GM19240 (cell line): Measurements from ENCODE around the gene ZNF37A.
A peak's percentile ranks its signal among the peaks of the same experiment; 100 is the strongest.
"Not testable (repeated sequence)": the region's sequence is repeated elsewhere in the genome, so short reads cannot be mapped to it uniquely, and the experiment has no call there.

Experiments
- DNase-seq: peaks from one replicate; pipeline ENCODE4 v3.0.0; 2011; ENCODE audit warnings: low spot score; ENCODE audit not compliant: insufficient read length

The ZNF37A gene

DNA sequence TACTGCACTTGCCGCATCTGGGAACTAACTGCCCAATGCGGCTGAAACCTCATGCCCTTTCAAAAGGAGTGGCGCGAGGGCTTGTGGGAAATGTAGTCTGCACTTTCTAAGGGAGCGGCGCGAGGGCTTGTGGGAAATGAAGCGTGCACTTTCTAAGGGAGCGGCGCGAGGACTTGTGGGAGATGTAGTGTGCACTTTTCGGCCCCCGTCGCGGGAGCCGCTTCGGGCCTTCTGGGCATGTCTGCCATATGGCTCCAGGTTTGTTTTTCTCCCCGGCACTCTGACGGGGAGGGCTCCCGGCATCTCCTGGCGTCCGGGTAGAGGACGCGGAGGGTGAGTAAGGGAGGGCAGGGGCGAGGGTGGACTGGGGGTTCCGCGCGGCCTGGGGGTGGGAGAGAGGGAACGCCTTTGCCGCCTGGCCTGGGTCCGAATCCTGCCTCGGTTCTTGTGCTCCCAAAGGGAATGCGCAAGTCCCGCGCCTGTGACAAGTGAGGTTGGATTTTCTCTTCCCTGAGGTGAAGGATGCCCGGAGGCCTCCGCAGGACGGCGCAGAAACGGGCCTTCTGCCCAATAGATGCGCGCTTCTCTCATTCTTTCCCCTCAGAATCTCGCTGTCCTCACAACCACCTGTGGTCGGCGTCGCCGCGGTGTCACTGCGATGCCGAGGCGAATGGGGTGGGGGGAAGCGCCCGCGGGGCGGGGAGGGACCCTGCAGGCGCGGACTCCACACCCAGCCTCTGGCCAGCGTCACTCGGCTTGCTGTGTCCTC is at the start of gene ZNF37A:
ZNF37A (plus strand) TSS at position 180 of the 769 bp plus-strand sequence. CDS start 2,281 bp downstream, outside the sequence.
- DNase-seq: peak; percentile 45

DNA sequence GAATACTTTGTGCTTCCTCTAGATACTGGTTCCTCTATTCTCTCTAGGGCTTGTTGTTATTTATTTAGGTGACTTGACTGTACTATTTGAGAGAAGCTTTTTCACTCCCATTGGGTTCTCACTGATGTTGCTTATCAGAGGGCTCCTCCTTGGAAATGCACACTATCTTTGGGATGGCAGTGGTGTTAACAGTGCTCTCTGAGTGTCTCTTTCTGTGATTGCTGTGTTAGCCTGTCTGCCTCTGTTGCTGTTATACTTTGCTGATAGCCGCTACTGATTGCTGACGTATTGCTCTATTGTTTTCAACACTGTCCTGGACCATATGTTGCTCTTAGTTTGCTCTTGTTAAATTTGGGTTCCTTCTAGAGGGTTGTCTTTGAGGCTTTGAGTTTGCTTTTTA is 49.0 kb upstream of the ZNF37A start:
- no peak for DNase-seq

DNA sequence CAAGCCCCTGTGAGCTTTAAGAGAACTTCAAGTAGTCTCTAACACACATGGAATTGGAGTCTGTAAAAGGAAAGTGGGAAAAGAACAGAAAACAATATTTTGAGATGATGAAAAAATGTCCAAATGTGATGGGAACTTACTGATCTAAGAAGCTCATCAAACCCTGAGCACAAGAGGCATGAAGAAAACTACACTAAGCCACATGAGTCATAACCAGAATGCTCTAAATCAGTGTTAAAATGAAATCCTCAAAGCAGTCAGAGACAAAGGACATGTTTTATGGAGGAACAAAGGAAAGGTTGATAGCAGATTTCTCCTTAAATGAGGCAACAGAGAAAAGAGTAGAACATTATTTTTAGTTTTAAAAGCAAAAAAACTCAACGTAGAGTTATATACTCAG is 46.5 kb upstream of the ZNF37A start:
- no peak for DNase-seq

DNA sequence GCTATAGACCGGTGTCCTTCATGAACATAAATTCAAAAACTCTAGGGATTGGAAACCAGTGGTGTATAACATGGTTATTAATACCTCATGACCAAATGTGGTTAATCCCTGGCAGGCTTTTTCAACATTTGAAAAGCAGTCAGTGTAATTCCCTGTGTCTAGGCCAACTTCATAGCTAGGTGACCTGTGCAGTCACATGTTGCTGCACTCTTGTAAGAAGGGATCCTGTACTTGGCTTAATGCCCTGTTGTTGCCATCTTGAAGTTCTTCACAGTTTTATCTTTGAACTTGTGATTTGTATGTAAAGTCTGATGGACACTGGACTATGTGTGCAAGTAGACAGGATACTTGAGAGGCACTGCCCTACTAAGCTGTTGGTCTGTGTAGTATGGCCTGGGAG is 43.9 kb upstream of the ZNF37A start:
- no peak for DNase-seq

DNA sequence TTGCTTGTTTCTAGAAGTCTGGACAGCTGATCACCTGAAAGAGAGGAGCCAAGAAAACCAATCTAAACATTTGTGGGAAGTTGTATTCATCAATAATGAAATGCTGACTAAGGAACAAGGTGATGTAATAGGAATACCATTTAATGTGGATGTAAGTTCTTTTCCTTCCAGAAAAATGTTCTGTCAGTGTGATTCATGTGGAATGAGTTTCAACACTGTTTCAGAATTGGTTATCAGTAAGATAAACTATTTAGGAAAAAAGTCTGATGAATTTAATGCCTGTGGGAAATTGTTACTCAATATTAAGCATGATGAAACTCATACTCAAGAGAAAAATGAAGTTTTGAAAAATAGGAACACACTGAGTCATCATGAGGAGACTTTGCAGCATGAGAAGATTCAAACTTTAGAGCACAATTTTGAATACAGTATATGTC is 39.8 kb upstream of the ZNF37A start:
- no peak for DNase-seq

DNA sequence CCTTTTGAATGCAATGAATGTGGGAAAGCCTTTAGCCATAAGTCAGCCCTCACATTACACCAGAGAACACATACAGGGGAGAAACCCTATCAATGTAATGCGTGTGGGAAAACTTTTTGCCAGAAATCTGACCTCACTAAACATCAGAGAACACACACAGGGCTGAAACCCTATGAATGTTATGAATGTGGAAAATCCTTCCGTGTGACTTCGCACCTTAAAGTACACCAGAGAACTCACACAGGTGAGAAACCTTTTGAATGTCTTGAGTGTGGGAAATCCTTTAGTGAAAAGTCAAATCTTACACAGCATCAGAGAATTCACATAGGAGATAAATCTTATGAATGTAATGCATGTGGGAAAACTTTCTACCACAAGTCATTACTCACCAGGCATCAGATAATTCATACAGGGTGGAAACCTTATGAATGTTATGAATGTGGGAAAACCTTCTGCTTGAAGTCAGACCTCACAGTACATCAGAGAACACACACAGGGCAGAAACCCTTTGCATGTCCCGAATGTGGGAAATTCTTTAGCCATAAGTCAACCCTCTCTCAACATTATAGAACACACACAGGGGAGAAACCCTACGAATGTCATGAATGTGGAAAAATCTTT is 38.8 kb upstream of the ZNF37A start:
- not testable (repeated sequence) for DNase-seq

DNA sequence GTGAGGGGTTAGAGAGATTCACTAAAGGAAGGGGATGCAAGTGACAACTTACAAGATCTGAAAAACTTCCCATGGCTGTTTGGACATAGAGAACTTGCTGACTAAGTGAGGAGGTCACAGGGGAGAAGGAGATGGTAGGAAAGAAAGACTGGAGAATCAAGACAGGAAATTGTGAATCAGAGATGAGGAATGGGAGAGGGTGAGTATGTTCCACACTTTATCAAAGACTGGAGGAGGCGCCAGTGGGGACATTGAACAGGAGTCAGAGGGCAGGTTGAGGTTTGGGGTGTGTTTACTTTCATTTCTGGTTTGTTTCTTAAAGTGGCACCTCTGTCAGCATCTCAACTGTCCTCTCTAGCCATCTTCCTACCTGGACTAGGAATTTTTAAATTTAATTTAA is 24.5 kb upstream of the ZNF37A start:
- DNase-seq: not testable (repeated sequence)

DNA sequence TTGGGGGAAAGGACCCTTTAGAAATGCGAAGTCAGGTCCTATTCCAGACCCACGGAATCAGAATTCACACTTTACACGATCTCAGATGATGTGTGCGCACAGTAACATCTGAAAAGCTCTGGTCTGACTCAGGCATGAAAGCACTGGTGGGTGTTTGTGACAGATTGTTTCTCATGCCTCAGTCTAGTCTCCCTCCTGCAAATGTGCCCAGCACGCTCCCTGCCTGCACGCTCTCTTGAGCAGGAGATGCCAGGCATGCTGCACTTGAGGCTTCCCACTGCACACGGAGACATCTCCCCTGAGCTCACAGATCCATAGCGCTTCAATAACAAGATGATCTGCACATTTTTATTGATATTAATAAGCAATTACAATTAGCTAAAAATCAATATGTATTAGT is 23.6 kb upstream of the ZNF37A start:
- no peak for DNase-seq

DNA sequence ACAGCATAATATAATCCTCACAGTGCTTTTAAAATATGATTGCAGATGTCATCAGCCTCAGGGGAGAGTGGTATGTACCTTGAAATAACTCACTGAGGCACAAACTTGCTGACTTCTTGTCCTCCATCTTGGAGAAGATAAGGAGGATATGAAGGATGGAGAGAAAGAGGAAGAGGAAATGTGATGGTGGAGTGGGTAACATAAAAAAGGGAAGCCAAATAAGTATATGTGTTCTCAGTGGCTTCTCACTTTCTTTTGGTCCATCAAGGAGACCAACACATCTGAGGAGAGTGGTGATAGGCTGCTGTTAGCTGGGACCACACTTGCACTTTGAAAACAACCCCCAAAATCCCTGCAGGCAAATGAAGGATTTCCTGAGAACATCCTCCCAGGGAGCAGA is 21.6 kb upstream of the ZNF37A start:
- DNase-seq: no peak

DNA sequence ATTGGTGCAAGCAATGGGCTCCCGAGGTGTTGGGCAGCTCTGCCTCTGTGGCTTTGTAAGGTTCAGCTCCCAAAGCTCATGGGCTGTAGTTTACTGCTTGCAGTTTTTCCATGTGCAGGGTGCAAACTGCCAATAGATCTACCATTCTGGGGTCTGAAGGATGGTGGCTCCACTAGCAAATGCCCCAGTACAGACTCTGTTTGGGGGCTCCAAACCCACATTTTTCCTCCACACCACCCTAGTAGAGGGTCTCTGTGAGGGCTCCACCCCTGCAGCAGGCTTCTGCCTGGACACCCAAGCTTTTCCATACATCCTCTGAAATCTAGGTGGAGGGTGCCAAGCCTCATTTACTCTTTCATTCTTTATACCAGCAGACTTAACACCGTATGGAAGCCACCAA is 17.4 kb upstream of the ZNF37A start:
- no peak for DNase-seq

DNA sequence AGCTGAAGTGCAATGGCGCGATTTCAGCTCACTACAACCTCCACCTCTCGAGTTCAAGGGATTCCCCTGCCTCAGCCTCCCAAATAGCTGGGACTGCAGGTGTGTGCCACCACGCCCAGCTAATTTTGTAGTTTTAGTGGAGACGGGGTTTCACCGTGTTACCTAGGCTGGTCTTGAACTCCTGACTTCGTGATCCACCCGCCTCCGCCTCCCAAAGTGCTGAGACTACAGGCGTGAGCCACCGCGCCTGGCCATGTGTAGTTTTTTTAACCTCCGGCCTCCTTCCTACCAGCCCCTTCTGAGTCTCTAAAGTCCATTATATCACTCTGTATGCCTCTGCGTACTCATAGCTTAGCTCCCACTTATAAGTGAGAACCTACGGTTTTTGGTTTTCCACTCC is 819 bp upstream of the ZNF37A start:
- DNase-seq: not testable (repeated sequence)

DNA sequence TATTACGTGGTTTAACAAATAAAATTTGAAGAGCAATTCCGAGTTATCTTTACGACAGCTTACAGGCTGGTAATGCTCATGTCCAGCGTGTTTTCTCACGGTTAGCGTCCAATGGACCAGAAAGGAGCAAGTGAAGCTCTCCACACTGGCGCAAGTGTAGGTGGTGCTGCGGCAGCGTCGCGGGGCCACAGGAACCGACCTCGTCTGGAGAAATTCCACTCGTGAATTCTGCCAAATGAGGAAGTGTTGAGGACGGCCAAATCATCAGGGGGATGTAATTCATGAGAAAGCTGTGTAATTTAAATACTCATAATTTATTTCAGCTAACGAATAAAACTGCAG is 350 bp upstream of the ZNF37A start:
- DNase-seq: no peak

DNA sequence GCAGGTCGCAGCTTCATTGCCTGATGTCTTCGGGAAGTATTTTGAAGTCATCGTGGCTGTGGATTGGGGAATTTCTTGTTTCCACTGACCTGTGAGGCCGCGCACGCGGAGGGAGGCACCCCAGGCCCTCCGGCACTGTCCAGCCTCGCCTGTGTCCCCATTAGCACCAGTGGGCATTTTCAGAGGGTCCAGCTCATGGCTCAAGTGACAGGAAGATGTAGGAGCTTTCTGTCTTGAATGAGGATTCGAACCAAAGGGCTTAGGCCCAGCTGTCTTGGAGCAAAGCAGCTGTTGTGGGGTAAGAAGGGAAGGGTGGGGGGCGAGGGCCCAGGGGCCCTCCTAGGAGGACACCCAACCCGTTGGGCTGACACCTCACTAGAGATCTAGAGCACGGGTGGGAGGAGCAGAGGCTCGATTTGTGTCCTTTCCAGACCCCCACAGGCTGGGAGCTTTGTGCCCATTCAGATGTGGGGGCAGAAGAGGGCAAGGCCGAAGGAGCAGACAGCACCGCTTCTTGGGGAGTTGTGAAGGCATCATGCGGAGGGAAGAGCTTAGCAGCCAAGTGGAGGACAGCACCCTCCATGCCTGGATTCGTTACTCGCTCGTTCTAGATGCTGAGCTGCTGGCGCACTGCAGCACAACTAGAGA is 914 bp downstream of the ZNF37A start:
- no peak for DNase-seq

DNA sequence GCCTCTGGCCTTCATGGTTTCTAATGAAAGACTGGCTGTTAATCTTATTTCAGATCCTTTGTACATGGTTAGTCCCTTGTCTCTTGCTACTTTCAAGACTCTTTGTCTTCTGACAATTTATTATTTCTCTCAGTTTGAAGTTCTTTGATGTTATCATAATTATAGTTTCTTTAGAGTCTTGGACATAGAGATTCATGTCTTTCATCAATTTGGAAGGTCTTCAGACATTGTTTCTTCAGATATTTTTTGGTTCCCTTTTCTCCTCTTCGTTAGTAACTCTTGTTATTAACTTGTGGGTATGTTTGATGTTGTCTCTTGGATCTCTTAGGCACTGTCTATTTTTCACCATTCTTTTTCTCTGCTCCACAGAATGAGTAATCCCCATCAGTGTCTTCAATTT is 8.7 kb downstream of the ZNF37A start:
- DNase-seq: no peak

DNA sequence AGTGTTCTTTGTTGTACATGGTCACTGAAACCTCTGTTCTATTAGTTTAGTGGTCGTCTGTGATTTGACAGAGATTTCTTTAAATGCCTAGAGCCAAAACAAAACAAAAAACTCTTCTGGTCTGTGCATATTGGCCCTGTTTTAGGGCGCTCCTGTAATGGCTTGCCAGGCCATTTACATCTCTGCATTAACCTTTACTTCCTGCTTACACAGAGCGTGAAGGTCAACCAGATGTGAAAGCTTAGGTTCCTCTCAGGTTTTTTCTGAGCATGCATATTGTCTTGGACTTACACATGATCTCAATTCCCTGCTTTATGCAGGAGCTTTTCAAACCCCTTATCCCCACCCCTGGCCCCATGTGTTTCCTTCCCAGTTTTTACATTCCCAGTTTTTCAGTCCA is 9.6 kb downstream of the ZNF37A start:
- no peak for DNase-seq

DNA sequence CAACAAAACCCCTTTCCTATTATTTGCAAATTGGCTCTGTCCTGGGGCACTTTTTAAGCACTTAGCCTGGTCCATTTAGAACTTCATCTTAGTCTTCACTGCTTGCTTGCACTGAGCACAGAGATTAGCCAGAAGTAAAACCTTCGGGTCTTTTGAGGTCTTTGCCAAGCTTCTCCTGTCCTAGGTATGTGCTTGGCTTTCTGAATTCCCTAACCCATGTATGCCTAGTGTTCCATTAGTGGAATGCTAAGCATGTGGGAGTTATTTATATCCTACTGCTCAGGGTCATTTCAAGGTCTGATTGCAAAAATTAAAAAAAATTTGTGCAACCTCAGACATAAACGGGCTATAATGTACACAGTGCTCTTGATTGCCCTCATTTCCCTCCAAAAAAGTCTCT is 18.0 kb downstream of the ZNF37A start:
- DNase-seq: no peak

DNA sequence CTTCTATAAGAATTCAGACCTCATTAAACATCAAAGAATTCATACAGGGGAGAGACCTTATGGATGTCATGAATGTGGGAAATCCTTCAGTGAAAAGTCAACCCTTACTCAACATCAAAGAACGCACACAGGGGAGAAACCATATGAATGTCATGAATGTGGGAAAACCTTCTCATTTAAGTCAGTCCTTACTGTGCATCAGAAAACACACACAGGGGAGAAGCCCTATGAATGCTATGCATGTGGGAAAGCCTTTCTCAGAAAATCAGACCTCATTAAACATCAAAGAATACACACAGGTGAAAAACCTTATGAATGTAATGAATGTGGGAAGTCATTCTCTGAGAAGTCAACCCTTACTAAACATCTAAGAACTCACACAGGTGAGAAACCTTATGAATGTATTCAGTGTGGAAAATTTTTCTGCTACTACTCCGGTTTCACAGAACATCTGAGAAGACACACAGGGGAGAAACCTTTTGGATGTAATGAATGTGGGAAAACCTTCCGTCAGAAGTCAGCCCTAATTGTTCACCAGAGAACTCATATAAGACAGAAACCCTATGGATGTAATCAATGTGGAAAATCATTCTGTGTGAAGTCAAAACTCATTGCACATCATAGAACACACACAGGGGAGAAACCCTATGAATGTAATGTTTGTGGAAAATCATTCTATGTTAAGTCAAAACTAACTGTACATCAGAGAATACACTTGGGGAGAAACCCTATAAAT is 24.1 kb downstream of the ZNF37A start:
- no peak for DNase-seq

DNA sequence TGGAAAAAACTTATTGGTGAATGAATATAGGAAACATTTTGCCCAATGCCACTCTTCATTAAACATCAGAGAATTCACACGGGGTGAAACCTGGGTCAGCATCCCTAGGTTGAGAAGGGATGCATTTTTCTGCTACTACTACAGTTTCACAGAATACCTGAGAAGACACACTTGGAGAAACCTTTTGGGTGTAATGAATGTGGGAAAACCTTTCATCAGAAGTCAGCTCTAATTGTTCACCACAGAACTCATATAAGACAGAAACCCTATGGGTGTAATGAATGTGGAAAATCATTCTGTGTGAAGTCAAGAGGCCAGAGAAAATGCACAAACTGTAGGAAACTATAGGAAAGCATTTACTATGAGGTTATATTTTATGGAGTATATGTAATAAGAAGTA is 24.9 kb downstream of the ZNF37A start:
- no peak for DNase-seq

DNA sequence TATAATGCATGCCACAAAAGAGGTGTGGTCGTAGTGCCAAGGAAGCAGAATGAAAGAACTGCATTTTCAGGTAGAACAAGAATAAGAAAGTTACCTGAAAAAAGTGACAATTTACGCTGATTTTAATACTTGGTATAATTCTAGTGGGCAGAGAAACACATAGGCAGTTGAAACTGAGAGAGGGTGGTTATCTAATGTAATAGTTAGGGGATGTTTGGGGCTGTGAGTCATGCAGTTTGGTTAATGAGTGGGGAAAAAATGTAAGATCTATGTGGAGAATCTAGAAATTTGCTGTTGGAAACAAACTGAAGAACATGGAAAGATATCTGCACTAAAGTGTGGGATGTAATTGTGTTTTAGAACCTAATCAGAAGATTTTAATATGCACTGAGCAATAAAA is 33.7 kb downstream of the ZNF37A start:
- DNase-seq: no peak

DNA sequence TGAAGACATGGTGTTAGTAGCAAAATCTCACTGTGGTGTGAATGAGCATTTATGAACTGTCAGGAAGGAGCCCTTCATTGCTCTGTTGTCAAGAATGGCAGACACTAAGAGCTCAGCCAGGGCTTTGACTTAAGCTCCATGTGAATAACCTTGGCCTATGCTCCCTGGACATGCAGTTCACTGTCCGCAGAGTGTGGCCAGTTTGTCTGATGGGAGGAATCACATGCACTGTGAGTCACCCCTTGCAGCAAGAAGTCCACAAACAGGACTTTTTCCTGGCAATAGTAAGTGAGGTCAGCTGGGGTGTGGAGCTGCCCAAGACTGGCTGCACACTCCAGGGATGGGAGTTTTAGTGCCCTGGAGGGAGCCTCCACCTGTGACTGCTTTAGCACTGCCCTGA is 49.5 kb downstream of the ZNF37A start:
- no peak for DNase-seq

DNA sequence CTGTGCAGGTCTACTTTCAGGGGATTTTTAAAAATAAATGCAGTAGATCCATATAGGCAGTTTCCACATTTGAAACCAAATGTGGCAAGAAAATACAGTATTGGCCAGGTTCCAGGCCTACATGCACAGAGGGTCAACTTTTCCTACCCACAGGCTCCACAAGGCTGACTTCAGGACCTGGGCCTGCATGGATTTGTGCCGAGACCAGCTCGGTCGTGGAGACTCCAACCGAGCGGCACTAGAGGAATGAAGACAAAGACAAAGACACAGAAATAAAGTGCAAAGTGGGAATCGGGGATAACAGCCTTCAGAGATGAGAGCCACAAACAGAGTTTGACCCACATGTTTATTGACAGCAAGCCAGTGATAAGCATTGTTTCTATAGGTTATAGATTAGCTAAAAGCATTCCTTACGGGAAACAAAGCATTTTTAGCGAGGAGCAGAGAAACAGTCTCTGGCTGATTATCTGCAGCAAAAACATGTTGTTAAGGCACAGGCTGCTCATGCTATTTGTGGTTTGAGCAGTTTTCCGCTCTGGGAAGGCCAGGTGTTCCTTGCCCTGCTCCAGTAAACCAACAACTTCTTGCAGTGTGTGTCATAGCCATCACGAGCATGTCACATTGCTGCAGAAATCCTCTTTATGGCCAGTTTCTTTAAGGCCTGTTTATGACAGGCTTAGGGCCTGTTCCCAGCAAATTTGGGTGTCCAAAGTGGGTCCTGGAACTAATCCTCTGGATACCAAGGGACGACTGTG is 52.6 kb downstream of the ZNF37A start:
- no peak for DNase-seq
